ENCODE results near the gene SMYD4.
"Not testable (repeated sequence)": the region's sequence is repeated elsewhere in the genome, so short reads cannot be mapped to it uniquely, and the experiment has no call there.

Gene SMYD4

GRCh38 chr17:1769822-1770477, 59.8 kb downstream of the SMYD4 start:
- DNase-seq (ENCODE audit: low read depth in 1 of 2, low spot score in 1 of 2): peak; percentile 76 to 96
- in situ Hi-C loops (cut with HindIII; ENCODE audit: low pct_unique_long_range_greater_than_20kb, low sequenced_read_pairs): no loop called here
- no peak for TF ChIP-seq JUND (IDR thresholded peaks at IDR 0.05; ENCODE audit: low read depth)

DNA sequence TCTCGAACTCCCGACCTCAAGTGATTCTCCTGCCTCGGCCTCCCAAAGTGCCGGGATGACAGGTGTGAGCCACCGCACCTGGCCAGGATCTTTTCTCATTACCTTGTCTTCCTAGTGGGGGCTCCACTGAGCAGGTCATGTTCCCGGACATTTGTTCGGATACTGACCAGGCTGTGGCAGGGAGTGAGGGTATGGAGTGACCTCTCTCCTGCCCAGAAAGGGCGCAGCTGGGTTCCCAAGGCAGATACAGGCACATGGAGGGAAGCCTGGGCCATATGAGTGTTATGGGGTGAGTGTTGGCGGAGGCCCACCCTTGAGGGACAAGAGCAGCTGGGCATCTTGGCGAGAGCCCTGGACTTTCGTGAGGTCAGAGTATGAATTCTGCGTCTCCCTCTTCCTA, 62.3 kb downstream of the SMYD4 start:
- in situ Hi-C loops (cut with HindIII; ENCODE audit: low pct_unique_long_range_greater_than_20kb, low sequenced_read_pairs): no loop called here
- no peak for TF ChIP-seq JUND (IDR thresholded peaks at IDR 0.05; ENCODE audit: low read depth)
- no peak for DNase-seq (ENCODE audit: low read depth in 1 of 2, low spot score in 1 of 2)

DNA sequence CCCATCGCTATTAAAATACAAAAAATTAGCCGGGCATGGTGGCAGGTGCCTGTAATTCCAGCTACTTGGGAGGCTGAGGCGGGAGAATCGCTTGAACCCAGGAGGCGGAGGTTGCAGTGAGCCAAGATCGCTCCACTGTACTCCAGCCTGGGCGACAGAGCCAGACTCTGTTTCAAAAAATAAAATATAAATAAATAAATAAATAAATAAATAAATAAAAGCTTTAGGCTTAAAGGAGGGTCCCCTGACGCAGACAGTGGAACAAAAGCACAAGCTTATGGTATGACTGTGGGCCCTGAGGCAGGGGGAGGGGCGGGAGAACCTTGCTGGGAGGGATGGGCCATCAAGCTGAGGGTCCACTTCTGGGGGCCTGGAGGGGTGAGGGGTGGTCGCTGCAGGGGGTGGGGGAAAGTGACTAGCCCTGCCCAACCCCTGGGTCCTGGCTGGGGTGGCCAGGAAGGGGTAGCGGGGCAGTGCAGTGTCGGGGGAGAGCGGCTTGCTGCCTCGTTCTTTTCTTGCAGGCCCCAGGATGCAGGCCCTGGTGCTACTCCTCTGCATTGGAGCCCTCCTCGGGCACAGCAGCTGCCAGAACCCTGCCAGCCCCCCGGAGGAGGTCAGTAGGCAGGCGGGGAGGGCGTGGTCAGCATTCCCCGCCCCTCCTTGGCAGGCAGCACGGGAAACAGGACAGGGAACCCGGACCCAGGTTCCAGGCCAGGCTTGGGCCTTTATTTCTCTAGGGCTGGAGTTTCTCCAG, 63.1 kb downstream of the SMYD4 start:
- in situ Hi-C loops (cut with HindIII; ENCODE audit: low pct_unique_long_range_greater_than_20kb, low sequenced_read_pairs): no loop called here
- no peak for TF ChIP-seq JUND (IDR thresholded peaks at IDR 0.05; ENCODE audit: low read depth)
- DNase-seq (ENCODE audit: low read depth in 1 of 2, low spot score in 1 of 2): peak in 1 of 2 experiments; percentile 33

GRCh38 chr17:1765576-1765975, 64.1 kb downstream of the SMYD4 start:
- in situ Hi-C loops (cut with HindIII; ENCODE audit: low pct_unique_long_range_greater_than_20kb, low sequenced_read_pairs): no loop called here
- no peak for DNase-seq (ENCODE audit: low read depth in 1 of 2, low spot score in 1 of 2)
- TF ChIP-seq JUND (IDR thresholded peaks at IDR 0.05; ENCODE audit: low read depth): no peak

GRCh38 chr17:1764705-1765104, 65.0 kb downstream of the SMYD4 start:
- DNase-seq (ENCODE audit: low read depth in 1 of 2, low spot score in 1 of 2); in situ Hi-C loops (cut with HindIII; ENCODE audit: low pct_unique_long_range_greater_than_20kb, low sequenced_read_pairs): not testable (repeated sequence)

DNA sequence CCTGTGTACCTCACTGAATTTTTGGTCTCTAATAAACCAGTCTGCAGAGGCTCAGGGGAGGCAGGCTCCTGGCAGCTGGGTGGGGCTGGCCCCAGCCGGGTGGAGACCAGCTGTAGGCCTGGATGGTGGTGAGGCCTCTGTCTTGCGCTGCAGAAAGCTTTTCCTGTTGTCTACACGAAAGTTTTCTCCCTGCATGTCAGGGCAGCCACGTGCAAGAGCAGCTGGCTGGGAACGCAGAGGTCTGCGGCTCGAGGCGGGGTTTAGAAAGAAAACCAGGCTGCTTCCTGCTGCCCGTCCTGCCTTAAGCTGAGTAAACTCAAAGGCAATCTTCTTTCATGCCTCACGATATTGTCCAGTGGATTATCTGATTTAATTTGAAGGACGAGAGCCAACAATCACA, 65.4 kb downstream of the SMYD4 start:
- TF ChIP-seq JUND (IDR thresholded peaks at IDR 0.05; ENCODE audit: low read depth): no peak
- no peak for DNase-seq (ENCODE audit: low read depth in 1 of 2, low spot score in 1 of 2)
- in situ Hi-C loops (cut with HindIII; ENCODE audit: low pct_unique_long_range_greater_than_20kb, low sequenced_read_pairs): no loop called here

DNA sequence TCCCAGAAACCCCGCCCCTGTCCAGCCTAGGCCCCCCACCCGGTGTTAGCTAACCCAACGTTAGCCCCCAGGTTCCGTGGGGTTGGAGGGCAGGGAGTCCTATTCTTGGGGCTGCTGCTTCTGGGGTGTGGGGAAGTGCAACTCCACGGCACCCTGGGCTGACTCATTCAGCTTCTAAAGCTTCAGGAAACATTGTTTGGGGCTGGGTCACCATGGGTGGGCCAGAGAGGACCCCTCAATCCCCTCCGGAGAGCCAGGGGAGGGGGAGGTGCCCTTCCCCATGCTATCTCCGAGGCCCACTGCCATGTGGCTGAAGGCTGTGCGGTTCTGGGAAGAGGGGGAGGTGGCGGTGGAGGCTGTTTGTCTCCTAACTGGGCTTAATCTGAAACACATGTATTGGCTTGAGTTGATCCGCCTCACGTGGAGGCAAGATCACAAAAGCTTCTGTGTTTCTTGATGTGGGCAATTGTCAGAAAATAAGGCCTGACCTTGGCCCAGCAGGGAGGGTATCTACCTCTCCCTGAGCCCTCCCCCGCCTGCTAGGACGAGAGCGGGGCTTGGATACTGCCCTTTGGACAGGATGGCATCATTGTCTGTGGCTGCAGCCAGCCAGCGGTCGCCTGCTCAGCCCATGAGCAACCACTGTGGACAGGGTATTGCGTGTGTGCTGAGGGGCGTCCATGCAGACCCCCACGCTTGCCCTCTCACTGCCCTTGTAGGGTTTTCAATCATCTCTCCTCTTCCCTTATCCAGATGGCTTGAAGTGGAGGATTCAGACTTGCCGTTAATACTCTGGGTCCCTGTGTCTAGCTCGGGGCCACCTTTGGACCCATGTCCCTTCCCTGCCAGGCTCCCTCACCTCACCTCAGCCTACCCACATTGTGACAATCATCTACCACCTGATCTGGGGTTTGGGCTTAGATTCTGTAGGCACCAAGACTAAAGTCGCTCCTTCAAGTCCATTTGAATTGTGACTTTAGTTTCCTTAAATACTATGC, 66.5 kb downstream of the SMYD4 start:
- TF ChIP-seq JUND (IDR thresholded peaks at IDR 0.05; ENCODE audit: low read depth): no peak
- in situ Hi-C loops (cut with HindIII; ENCODE audit: low pct_unique_long_range_greater_than_20kb, low sequenced_read_pairs): no loop called here

GRCh38 chr17:1762233-1762900, 67.3 kb downstream of the SMYD4 start:
- in situ Hi-C loops (cut with HindIII; ENCODE audit: low pct_unique_long_range_greater_than_20kb, low sequenced_read_pairs): no loop called here
- no peak for TF ChIP-seq JUND (IDR thresholded peaks at IDR 0.05; ENCODE audit: low read depth)
- no peak for DNase-seq (ENCODE audit: low read depth in 1 of 2, low spot score in 1 of 2)

More for the DNA sequence above, 66.5 kb downstream of the SMYD4 start:
- DNase-seq (ENCODE audit: low read depth in 1 of 2, low spot score in 1 of 2): no peak

DNA sequence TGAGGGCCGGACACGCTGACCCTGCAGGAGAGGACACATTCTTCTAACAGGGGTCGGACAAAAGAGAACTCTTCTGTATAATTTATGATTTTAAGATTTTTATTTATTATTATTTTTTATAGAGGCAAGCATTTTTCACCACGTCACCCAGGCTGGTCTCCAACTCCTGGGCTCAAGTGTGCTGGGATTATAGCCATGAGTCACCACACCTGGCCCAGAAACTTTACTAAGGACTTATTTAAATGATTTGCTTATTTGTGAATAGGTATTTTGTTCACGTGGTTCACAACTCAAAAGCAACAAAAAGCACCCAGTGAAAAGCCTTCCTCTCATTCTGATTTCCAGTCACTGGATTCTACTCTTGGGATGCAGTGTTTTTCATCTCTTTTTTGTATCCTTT, 70.2 kb downstream of the SMYD4 start:
- TF ChIP-seq JUND (IDR thresholded peaks at IDR 0.05; ENCODE audit: low read depth): no peak
- in situ Hi-C loops (cut with HindIII; ENCODE audit: low pct_unique_long_range_greater_than_20kb, low sequenced_read_pairs): no loop called here
- no peak for DNase-seq (ENCODE audit: low read depth in 1 of 2, low spot score in 1 of 2)

- TF ChIP-seq JUND (IDR thresholded peaks at IDR 0.05; ENCODE audit: low read depth): no peak
- in situ Hi-C loops (cut with HindIII; ENCODE audit: low pct_unique_long_range_greater_than_20kb, low sequenced_read_pairs): no loop called here
- DNase-seq (ENCODE audit: low read depth in 1 of 2, low spot score in 1 of 2): no peak
These were observed 70.9 kb downstream of the SMYD4 start for GRCh38 chr17:1758807-1759206.

GRCh38 chr17:1755827-1756262, 73.9 kb downstream of the SMYD4 start:
- no peak for TF ChIP-seq JUND (IDR thresholded peaks at IDR 0.05; ENCODE audit: low read depth)
- no peak for DNase-seq (ENCODE audit: low read depth in 1 of 2, low spot score in 1 of 2)
- in situ Hi-C loops (cut with HindIII; ENCODE audit: low pct_unique_long_range_greater_than_20kb, low sequenced_read_pairs): no loop called here

GRCh38 chr17:1755252-1755826, 74.4 kb downstream of the SMYD4 start:
- no peak for TF ChIP-seq JUND (IDR thresholded peaks at IDR 0.05; ENCODE audit: low read depth)
- DNase-seq (ENCODE audit: low read depth in 1 of 2, low spot score in 1 of 2): no peak
- in situ Hi-C loops (cut with HindIII; ENCODE audit: low pct_unique_long_range_greater_than_20kb, low sequenced_read_pairs): no loop called here

Measured in T47D (cell line).